NCI-H2171 treated with DMSO at 0.1 percent for 48 hours (cell line): Measurements from ENCODE around the gene ALDH1L1.

ENCODE experiments used
- DNase-seq: peaks from one replicate; lab custom pipeline; 2025; lab: John Stamatoyannopoulos, UW

The ALDH1L1 gene

GRCh38 chr3:126134219-126134975, 46.0 kb downstream of the ALDH1L1 start:
- DNase-seq: peak; percentile 60

DNA sequence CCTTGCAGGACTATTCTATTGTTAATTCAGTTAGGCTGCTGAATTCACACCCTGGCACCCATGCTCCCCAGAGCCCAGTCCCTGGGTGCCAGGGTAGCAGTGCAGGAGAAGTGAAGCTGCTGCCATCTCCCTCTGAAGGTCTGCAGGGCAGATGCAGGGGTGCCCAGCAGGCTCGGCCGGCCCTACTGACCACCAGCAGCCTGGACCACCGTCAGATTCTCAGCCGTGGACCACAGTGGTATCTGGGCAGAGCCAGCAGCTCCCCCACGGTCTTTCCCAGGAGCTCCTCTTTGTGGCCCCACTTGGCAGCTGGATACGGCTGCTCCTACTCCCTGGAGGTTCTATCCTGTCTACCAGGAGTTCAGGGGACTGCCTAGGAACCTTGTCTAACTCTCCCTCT, 46.8 kb downstream of the ALDH1L1 start:
- no peak for DNase-seq

DNA sequence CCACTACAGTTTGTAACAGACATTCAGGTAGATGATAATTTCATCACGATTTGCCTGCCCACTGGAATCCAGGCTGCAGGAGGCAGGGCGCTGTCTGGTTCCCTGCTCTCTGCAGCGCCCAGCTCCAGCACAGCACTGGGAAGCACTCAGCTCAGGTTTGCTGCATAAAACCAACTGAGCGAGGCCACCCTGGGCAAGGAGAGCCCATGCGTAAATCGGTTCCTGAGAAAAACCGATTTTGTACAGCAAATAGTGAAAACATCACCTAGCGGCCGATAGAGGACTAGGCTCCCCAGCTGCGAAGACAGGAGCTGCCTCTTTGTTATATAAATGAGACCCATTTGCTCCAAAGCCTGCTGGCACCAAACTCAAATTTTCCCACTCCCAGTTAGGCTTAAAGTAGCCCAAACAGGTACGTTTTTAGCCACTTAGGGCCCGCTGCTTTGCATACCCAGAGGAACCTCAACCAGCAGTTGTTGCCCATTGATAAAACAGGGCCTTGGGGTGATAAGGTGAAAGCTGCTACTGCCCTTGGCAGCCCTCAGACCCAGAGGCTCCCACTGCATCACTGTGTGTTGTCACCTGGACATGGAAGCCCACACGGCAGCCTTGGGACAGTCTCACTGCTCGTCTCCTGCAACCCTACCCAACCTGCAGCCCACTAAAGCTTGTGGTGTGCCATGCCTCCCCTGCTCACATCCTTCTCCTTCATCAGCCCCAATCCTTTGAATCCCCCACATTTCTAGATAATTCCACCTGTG, 47.5 kb downstream of the ALDH1L1 start:
- DNase-seq: no peak

- no peak for DNase-seq
Observed at GRCh38 chr3:126131881-126132750, 48.3 kb downstream of the ALDH1L1 start.

DNA sequence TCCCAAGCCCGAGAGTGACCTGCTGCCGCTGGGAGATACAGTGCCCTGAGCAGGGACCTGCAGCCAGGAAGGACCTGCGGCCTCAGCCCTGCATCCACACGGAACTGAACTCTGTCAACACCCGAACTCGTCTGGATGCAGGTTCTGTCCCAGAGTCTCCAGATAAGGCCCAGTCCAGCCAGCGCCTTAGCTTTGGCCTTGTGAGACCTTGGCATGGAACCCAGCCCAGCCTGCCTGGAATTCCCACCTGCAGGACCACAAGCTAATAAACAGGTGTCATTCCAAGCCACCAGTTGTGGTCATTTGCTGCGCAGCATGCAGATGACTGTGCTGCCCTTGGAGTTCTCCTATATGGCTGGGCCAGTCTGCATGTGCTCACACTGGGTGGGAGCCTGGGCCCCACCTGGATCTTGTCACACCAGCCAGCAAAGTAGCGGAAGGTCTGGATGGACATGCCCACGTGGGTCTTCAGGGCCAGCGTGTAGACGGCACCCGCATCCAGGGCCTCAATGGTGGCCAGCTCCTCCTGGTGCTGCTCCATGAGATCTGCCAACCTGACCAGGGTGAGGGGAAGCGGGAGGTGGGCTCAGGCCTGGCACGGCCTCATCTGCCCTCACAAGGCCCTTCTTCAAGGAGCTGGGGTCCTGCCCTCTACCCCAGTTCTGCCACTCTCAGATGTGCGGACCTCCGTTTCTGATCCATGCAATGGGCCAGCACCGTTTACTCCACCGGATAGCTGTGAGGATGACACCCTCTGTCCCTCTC, 49.2 kb downstream of the ALDH1L1 start:
- DNase-seq: no peak

DNA sequence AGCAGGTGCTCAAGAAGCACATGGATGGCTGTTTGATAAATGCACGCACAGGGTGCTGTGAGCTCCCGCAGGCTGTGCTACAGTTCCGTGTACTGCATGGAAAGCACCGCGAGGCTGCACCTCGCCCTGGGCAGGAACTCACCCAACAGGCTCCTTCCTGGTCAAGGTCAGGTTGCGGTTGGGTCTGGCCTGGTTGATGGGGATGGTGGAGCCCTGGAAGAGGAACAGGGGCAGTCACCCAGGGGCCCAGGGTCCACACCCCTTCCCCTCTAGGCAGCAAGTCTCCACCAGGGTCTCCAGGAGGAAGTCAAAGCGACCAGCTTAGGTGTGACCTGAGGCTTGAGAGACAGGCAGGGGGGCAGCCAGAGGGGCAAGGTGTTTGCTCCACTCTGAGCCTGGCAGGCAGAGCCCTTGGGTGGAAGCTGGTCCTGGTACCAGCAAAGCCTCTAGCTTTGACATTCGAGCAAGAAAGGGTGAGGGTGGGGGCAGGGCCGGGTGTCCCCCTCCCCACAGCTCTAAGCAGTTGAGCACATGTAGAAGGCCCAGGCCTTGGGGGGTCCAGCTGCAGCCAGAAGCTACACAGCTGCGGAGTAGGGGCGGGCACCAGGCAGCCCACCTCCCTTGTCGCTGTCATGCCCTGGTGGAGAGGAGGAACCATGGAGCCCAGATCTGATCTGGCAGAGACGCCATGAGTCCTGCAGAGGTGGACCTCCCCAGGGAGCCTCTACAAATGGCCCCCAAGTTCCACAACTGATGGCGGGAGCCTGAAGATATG, 50.1 kb downstream of the ALDH1L1 start:
- DNase-seq: no peak

DNA sequence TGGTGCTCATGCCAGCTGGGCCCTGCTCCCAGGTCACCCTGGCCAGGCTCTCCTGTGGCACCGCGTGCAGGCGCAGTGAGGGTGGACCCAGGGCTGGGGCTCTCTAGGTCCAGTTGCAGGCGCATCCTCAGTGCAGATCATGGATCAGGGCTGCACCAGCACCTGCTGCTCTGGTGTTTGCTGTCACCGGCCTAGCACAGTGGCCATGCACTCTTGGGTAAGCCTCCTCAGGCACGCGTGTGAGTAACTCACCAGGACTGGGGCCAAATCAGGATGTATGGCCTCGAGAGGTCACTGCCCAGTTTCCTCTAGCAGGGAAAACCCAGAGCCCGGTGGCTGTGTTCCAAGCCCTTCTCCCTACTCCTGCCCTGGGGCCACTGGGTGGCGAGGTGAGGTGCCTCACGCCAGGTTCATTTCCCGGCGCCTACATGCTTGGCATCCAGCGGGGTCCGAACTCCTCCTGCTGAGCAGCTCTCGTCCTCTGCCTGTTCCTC, 50.9 kb downstream of the ALDH1L1 start:
- no peak for DNase-seq

DNA sequence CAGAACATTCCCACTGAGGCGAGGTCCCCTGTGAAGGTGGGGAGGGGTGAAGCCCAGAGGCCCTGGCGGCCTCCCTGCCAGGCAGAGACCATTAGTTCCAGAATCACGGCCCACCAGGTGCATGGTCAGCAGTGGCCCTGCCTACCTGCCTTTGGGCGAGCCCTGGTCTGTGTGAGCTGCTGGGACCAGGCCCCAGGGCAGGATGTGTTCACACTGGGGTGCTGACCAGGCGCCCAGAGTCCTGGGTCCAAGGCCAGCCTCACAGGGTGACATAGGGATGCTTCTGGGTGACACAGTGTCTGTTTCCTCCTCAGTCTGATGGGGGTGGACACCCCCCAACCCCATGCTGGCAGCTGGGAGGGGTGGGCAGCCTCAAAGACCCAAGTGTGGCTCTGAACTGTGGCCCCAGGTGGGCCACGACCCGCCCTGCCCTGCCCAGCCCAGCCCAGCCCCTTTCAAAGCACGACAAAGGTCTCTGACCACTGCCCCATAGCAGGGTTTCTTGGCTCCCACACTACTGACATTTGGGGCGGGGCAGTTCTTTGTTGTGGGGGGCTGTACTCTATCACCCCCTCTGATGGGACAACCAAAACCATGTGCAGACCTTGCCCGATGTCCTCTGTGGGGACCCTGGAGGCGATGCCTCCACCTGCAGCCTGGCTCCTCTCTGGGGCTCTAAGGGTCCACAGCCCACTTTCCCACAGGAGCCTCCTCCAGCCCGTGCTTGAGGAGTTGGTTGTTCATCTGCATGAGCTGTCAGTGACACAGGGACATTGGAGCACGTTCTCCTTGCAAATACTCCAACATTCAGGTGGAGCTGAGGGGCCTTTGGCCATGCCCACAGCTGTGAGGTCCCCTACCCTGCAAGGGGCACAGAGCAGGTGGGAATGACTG, 51.6 kb downstream of the ALDH1L1 start:
- DNase-seq: no peak

DNA sequence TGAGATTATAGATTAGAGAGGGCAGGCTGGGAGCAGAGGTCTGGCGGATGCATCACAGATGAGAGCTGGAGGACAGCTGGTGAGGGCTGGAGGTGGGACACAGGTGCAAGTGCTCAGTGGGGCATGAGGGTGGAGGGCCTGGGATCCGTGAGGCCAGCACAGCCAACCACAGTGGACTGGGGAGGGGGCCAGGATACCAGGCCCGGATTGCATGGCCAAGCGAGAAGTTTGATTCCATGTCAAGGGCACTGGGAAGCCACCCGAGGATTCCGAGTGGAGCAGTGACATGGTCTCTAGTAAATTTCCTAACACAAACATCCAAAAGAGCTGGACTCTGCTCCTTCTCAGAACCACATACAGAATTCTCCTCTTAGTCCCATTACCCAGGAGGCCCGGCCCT, 52.5 kb downstream of the ALDH1L1 start:
- no peak for DNase-seq

DNA sequence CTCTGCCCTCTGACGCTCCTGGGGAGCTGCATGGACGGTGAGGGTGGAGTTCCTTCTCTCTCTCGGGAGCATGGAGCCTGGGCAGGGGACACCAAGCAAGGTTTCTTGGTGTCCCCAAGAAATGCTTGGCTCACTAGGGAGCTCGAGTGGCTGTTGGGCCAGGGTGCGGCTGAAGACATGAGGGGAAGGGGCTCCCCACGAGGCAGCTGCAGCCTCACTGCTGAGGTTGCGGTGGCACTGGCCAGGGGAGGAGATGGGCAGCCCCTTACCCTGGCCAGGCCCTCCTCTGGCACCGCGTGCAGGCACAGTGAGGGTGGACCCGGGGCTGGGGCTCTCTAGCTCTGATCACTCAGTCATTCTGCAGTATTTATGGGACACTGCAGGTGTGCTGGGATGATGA, 52.9 kb downstream of the ALDH1L1 start:
- DNase-seq: no peak

GRCh38 chr3:126126811-126127431, 53.5 kb downstream of the ALDH1L1 start:
- DNase-seq: no peak

- DNase-seq: no peak
Observed at GRCh38 chr3:126126286-126126685, 54.1 kb downstream of the ALDH1L1 start.

- no peak for DNase-seq
Observed at GRCh38 chr3:126125781-126126251, 54.6 kb downstream of the ALDH1L1 start.

GRCh38 chr3:126125341-126125740, 55.0 kb downstream of the ALDH1L1 start:
- DNase-seq: no peak

- no peak for DNase-seq
Observed at GRCh38 chr3:126124896-126125295, 55.5 kb downstream of the ALDH1L1 start.

DNA sequence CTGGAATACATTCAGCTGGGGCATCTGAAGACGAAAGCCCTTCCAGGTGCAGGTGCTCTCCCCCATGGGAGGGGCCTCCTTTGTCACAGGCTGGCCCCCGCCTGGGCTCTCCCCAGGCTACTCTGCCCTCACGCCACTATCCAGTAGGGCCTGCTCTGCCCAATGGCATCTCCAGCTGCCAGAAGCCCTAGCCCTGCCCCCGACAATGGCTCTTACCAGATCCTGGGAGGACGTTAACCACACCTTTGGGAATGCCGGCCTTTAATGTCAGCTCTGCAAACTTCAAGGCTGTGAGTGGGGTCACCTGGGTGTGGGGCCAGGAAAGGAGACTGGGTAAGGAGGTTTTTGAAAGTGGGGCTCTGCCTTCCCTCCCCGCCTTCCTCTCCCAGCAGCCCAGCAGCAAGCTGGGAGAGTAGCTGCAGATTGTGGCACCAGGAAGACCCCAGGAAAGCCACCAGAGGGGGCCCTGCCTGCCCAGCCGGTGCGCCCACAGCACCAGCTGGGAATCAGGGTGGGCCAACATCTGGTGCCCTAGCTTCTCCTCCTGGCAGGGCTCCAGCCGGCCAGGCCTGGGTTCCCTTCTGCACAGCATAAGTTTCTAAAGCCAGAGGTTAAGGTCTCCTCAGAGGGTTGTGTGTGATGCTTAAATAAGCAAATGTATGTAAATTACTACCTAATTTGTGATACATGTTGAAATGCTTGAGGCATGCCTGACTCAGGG, 56.1 kb downstream of the ALDH1L1 start:
- peak; percentile 73 for DNase-seq

DNA sequence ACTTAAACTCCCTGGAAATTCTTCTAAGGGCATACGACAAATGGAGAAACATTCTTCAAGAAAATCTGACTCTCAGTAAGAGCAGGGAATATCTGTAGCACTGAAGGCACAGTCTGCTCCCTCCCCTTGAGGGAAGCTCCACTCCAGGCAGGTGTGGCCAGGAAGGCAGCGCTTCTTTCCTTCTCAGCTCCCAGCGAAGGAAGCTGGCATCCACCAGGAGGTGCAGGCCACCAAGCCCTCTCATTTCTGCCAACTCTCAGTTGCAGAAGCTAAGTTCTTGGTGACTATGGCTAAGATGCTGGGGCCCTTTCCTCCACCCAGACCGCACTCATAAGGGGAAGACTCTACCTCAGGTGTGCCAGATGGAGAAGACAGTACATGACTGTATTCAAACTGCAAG, 58.8 kb downstream of the ALDH1L1 start:
- no peak for DNase-seq

DNA sequence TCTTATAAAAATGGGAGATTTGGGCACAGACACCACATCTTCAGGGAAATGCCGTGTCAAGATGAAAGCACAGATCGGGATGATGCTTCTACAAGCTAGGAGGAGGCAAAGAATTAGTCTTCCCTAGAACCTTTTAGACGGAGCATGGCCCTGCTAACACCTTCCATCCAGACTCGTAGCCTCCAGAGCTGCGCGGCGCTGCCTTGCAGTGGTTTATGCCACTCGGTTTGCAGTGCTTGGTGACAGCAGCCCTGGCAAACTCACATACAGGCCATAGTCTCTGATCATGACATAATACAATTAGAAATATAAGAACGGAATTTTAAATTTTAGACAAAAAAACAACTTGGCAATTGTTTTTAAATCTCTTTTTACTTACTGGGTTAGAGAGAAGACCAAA, 59.3 kb downstream of the ALDH1L1 start:
- DNase-seq: no peak

- no peak for DNase-seq
Observed at GRCh38 chr3:126119976-126120375, 60.4 kb downstream of the ALDH1L1 start.
